Measurements from ENCODE around the gene NXN. TPM values are rescaled to one million over a fixed set of nuclear protein-coding genes. Genes with fewer than 3 reads are reported as not detected.
"Not testable (repeated sequence)": the region's sequence is repeated elsewhere in the genome, so short reads cannot be mapped to it uniquely, and the experiment has no call there.

Gene NXN
- total RNA-seq, 8 experiments from 2014 or later, result 1.0 to 66.4 (median 22.6) TPM

DNA sequence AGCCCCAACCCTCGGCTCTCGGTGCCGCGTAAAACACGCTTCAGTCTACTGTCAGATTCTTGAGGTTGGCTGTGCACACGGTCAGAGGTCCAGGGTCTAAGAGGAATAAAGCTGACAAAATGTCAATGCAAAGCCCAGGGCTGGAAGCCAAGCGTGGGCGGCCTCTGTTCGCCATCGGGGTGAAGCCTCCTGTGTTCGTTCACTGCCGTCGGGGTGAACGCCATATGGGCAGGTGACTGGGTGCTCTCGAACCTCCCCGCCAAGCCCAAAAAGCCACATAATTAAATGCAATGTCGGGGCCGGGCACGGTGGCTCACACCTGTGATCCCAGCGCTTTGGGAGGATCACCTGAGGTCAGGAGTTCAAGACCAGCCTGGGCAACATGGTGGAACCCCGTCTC is 152.8 kb downstream of the NXN start:
- in situ Hi-C loops (cut with MboI; ENCODE audit: low pct_unique_long_range_greater_than_20kb in 2 of 9, low sequenced_read_pairs in 9 of 9, unreplicated experiment in 9 of 9), result no loop called here
- ATAC-seq (replicated peaks in 6 of 8), result no peak
- 33 to 100% (median 94%) methylated on average over 1 to 15 of the region's 21 CpGs; no CpG with 5 or more reads in 5 of the 10 experiments for WGBS, 10 experiments

DNA sequence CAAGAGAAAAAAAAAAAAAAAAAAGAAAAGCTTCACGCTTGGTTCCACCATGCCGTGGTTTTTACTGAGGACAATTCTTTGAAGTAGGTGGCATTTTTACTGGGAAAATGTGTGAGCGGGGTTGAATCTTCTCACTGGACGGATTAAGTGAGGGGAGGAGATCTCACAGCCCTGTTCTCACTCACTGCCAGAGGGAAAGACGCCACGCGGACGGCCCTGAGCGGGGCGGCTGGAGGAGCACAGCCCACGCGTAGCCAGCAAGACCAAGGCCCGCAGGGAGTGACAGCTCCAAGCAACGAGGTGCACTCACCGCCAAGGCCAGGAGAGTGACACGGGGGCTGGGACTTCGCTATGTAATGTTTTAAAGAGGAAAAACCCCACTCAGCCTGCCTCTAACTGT is 154.4 kb downstream of the NXN start:
- Histone ChIP-seq H3K4me3 (no peak overlapping the region), H3K27ac (no peak overlapping the region), H3K4me1 (replicated peaks in 1 of 2) (no peaks in the 10 kb centered on the region)
- no peak for ATAC-seq (replicated peaks in 6 of 8)
- 72 to 100% (median 94%) methylated on average over 1 to 6 of the region's 17 CpGs; no CpG with 5 or more reads in 4 of the 10 experiments for WGBS, 10 experiments
- in situ Hi-C loops (cut with MboI; ENCODE audit: low pct_unique_long_range_greater_than_20kb in 2 of 9, low sequenced_read_pairs in 9 of 9, unreplicated experiment in 9 of 9), result no loop called here

More for the DNA sequence above, 152.8 kb downstream of the NXN start:
- Histone ChIP-seq H3K27ac (no peak overlapping the region), H3K4me3 (no peak overlapping the region), H3K4me1 (replicated peaks in 1 of 2) (no peaks in the 10 kb centered on the region)

DNA sequence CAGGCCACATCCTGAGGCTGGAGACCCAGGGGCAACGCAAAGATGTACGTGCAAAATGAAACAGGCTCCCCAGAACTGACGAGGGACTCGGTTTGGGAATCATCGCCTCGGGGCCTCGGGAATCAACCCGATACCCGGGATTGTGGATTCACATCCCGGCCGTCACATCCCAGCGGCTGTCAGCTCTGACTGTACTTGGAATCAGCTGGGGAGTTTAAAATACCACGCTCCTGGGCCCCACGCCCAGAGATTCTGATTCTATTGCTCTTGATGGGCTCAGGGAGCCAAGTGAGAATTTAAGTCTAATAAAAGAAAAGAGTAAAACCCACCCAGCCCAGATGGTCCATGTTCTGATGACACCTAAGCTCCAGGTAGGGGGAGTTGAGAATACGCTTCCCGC is 155.2 kb downstream of the NXN start:
- WGBS, 10 experiments, result 70 to 100% (median 96%) methylated on average over 3 to 7 of the region's 16 CpGs; no CpG with 5 or more reads in 4 of the 10 experiments
- in situ Hi-C loops (cut with MboI; ENCODE audit: low pct_unique_long_range_greater_than_20kb in 2 of 9, low sequenced_read_pairs in 9 of 9, unreplicated experiment in 9 of 9), result no loop called here
- H3K27ac ChIP-seq, result no peak overlapping the region
- ATAC-seq (replicated peaks in 6 of 8), result no peak
- no peak overlapping the region for H3K4me3 ChIP-seq
- no peaks in the 10 kb centered on the region for H3K4me1 ChIP-seq (replicated peaks in 1 of 2)

DNA sequence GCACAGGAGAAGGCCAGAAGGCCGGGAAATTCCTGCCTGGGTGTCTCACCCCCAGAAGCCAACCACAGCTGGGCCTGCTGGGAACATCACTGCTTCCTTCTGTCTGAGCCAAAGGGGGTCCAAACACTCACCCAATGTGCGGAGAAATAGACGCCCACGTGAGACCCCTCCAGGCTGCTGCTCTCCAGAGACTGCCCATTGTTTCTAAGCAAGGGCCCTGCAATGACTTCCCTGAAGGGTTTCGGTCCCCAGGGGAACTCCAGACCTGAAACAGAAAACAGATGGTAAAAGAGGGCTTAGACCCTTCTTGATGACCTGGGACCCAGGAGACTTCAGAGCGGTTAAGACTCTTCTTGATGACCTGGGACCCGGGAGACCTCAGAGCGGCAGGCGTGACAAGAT is 156.1 kb downstream of the NXN start:
- Histone ChIP-seq H3K4me1 (replicated peaks in 1 of 2) (no peaks in the 10 kb centered on the region), H3K27ac (no peak overlapping the region), H3K4me3 (no peak overlapping the region)
- in situ Hi-C loops (cut with MboI; ENCODE audit: low pct_unique_long_range_greater_than_20kb in 2 of 9, low sequenced_read_pairs in 9 of 9, unreplicated experiment in 9 of 9), result no loop called here
- WGBS, 10 experiments, result 78 to 100% (median 97%) methylated on average over 1 to 6 of the region's 9 CpGs; no CpG with 5 or more reads in 3 of the 10 experiments
- no peak for ATAC-seq (replicated peaks in 6 of 8)

DNA sequence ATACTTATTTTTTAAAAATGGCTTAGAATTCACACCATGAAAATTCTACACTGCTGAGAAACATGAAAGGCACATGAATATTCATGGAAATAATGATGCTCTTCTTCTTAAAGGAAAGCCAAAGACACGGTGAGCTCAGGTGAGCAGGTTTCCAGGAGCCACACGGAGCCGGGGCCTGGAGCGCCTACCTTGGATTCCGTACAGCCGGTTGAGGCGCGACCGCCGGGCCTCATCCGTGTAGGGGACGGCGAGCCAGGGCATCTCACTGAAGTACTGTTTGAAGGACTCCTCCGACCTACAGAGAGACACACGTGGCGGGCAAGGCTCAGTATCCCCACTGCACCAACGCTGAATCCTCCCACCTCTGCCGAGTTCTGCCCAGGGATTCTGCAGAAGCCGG is 160.3 kb downstream of the NXN start:
- no peak for ATAC-seq (replicated peaks in 6 of 8)
- Histone ChIP-seq H3K4me3 (no peak overlapping the region), H3K4me1 (replicated peaks in 1 of 2) (no peaks in the 10 kb centered on the region), H3K27ac (no peak overlapping the region)
- in situ Hi-C loops (cut with MboI; ENCODE audit: low pct_unique_long_range_greater_than_20kb in 2 of 9, low sequenced_read_pairs in 9 of 9, unreplicated experiment in 9 of 9), result no loop called here
- 75 to 100% (median 91%) methylated on average over 1 to 14 of the region's 19 CpGs; no CpG with 5 or more reads in 3 of the 10 experiments for WGBS, 10 experiments

DNA sequence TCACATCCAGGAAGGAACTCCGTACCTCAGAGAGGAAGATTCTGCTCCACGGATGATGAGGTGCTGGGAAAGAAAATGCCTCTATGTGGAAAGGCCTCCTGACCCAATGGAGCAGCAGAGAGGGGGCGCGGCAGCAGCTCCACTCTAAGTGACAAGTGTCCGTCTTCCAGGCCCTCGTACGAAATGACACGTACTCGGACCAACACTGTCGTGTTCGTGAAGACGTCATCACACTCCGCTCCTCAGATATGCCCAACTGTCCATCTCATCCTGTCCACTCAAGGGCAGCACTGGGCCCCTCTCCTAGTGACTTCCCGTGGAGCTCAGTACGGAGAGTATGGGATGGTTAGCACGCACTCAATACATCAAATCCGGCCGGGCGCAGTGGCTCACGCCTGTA is 165.2 kb downstream of the NXN start:
- Histone ChIP-seq H3K4me3 (no peak overlapping the region), H3K4me1 (replicated peaks in 1 of 2) (no peaks in the 10 kb centered on the region), H3K27ac (no peak overlapping the region)
- in situ Hi-C loops (cut with MboI; ENCODE audit: low pct_unique_long_range_greater_than_20kb in 2 of 9, low sequenced_read_pairs in 9 of 9, unreplicated experiment in 9 of 9), result no loop called here
- WGBS, 10 experiments, result 93 to 100% (median 100%) methylated on average over 1 to 16 of the region's 20 CpGs; no CpG with 5 or more reads in 3 of the 10 experiments
- ATAC-seq (replicated peaks in 6 of 8), result no peak

DNA sequence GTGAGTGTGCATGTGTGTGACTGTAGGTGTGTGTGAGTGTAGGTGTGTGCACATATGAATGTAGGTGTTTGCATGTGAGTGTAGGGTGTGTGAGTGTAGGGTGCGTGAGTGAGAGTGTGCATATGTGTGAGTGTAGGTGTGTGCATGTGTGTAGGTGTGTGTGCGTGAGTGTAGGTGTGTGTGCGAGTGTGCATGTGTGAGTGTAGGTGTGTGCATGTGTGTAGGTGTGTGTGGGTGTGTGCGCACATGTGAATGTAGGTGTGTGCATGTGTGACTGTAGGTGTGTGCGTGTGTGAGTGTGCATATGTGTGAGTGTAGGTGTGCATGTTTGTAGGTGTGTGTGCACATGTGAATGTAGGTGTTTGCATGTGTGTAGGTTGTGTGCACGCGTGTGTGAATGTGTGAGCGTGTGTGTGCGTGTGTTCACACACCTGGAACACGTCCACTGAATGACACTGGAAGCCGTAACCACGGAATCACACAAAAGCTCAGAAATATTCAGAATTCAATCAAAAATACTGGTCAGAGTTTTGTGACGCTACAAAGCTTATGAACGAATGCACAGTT is 166.9 kb downstream of the NXN start:
- WGBS, 10 experiments, result 20 to 100% (median 91%) methylated on average over 1 to 11 of the region's 14 CpGs; no CpG with 5 or more reads in 2 of the 10 experiments
- Histone ChIP-seq H3K4me1 (replicated peaks in 1 of 2) (no peaks in the 10 kb centered on the region), H3K27ac (no peak overlapping the region), H3K4me3 (no peak overlapping the region)
- no peak for ATAC-seq (replicated peaks in 6 of 8)
- in situ Hi-C loops (cut with MboI; ENCODE audit: low pct_unique_long_range_greater_than_20kb in 2 of 9, low sequenced_read_pairs in 9 of 9, unreplicated experiment in 9 of 9), result no loop called here

DNA sequence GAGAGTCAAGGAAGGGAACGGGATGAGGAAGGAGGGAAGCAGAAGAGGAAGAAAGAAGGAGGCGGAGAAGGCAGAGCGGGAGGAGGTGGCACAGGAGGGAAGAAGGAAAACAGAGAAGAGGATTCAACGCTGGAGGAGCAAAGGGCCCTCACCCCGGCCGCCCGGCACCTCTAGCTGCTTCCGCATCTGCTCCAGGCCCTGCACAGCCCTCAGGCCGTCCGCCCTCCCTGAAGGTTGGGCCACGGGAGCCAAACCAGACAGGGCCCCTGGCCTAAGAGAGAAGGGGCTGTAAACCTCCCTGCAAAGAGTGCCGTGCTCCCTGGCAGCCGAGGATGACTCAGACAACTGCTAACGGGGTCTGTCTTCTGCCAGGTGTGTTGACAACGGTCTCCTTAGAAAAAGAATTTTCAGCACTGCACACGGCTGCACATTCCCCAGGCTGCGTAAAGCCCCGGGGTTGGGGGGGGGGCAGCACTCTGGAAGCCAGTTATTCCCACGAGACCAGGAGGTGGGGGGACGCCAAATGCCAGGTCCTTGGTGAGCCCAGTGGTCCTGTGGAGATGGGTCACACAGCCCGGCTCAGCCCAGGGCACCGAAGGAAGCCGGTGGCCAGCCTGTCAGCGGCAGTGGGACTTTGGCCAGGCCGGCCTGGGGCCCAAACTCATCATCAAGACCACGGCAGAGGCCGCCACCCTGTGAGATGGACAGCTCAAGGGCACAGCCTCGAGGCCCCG is 168.4 kb downstream of the NXN start:
- Histone ChIP-seq H3K4me1 (replicated peaks in 1 of 2) (peaks cover 7 to 8% of the 10 kb centered on the region in 2 donors), H3K4me3 (no peak overlapping the region), H3K27ac (no peak overlapping the region)
- in situ Hi-C loops (cut with MboI; ENCODE audit: low pct_unique_long_range_greater_than_20kb in 2 of 9, low sequenced_read_pairs in 9 of 9, unreplicated experiment in 9 of 9), result no loop called here
- ATAC-seq (replicated peaks in 6 of 8), result peak in 4 of 8 experiments; percentile 15 to 31 (median 25)
- WGBS, 10 experiments, result 66 to 100% (median 78%) methylated on average over 1 to 14 of the region's 29 CpGs; no CpG with 5 or more reads in 3 of the 10 experiments

DNA sequence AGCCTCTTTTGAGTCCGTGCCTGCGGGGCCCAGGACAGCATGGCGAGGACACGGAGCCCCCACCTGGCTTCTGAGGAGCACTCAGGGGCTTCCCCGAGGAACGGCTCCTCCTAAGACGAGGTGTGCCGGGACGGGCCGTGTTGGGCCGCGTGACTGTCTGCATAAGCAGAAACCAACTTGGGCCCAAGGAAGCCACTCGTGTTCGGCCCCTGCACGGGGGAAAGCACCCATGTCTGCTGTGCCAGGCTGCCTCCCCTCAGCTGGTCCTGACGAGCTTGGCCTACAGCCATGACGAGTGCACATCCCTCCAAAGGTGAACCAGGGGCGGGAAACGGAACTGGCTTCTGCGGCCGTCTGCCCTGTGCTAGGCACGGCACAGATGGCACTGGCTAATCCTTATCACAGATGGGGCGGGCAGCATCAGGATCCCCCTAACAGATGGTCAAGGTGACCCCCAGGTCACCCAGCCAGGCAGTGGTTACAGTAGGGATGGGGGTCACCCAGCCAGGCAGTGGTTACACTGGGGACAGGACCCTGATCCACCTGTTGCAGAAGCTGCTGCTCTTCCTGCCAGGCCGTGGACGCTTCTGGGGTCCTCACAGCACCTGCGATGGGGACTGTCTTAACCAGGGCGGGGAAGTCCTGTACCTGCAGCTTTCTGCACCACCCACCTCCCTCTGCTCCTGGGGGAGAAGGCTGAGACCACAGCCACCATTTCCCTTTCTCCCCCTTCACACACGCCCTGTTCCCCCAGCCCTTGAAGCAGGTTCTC is 171.9 kb downstream of the NXN start:
- Histone ChIP-seq H3K4me3 (no peak overlapping the region), H3K4me1 (replicated peaks in 1 of 2) (peaks cover 29 to 40% of the 10 kb centered on the region in 2 donors), H3K27ac (no peak overlapping the region)
- 84 to 100% (median 90%) methylated on average over 1 to 7 of the region's 28 CpGs; no CpG with 5 or more reads in 5 of the 10 experiments for whole genome bisulfite sequencing, 10 experiments
- in situ Hi-C loops (cut with MboI; ENCODE audit: low pct_unique_long_range_greater_than_20kb in 2 of 9, low sequenced_read_pairs in 9 of 9, unreplicated experiment in 9 of 9), result loop anchor here in 1 of 9 experiments (10.0 kb wide), 1 partner anchor 157 kb away; no protein-coding TSS in a partner anchor
- ATAC-seq (replicated peaks in 6 of 8), result no peak

DNA sequence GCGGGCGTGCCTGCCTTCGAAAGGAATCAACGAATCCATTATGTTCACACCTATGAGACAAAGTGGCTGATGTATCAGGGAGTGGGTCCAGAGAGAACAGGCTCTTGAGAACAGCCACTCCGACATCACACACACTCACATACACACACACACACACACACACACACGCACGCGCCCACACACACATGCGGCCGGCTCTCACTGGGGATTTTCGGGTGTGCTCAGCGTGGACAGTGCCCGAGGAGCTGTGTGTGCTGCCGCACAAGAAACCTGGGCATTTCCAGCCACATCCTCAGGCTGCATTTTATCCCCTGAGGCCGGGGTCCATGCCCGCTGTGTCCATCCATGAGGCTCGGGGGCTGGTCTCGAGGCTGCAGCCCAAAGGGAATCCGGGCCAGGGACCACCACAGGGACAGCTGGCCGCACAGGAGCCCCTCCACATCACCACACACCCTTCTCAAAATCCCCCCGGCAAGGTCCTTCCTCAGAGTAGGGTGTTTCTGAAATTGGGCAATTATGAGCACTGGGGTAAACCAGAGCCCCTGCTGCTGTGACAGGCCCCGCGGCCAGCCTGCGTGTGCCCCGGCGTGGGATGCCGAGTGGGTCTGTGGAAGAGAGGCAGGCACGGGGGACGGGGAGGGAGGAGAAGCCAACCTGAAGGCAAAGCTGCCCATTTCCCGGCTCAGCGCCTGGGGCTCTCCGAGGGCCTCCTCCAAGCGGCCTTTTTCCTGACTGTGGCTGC is 172.6 kb downstream of the NXN start:
- 80 to 100% (median 87%) methylated on average over 2 of the region's 33 CpGs; no CpG with 5 or more reads in 6 of the 10 experiments for WGBS, 10 experiments
- peak overlapping the region; percentile 67 to 77 for H3K27ac ChIP-seq
- H3K4me1 ChIP-seq (replicated peaks in 1 of 2), result peaks cover 29 to 40% of the 10 kb centered on the region in 2 donors
- no peak overlapping the region for H3K4me3 ChIP-seq
- in situ Hi-C loops (cut with MboI; ENCODE audit: low pct_unique_long_range_greater_than_20kb in 2 of 9, low sequenced_read_pairs in 9 of 9, unreplicated experiment in 9 of 9), result loop anchor here in 1 of 9 experiments (10.0 kb wide), 1 partner anchor 158 kb away; no protein-coding TSS in a partner anchor
- ATAC-seq (replicated peaks in 6 of 8), result peak in 4 of 8 experiments; percentile 5 to 18 (median 15)

DNA sequence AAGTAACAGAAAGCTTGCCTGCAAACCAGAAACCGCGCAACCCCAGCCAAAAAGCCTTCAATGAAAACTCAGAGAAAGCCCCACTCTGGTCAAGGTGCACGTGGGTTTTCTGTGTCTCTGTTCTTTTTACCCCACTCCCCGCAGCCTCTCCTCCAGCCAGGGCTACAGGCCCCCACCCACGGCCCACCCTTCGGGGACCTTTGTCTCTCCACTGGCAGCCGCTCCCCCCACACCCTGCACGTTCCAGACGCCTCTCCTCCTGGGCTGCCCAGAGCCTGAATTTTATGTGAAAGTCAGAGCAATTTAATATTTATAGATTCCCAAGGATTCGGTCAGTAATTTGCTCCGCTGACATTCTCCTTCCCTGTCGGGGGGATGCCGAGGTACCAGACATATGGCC is 173.2 kb downstream of the NXN start:
- Histone ChIP-seq H3K4me3 (no peak overlapping the region), H3K4me1 (replicated peaks in 1 of 2) (peaks cover 29 to 40% of the 10 kb centered on the region in 2 donors), H3K27ac (peak overlapping the region; percentile 67 to 77)
- in situ Hi-C loops (cut with MboI; ENCODE audit: low pct_unique_long_range_greater_than_20kb in 2 of 9, low sequenced_read_pairs in 9 of 9, unreplicated experiment in 9 of 9), result loop anchor here in 1 of 9 experiments (10.0 kb wide), 1 partner anchor 158 kb away; no protein-coding TSS in a partner anchor
- no CpG with 5 or more reads among the region's 13 CpGs for WGBS, 10 experiments
- peak in 1 of 8 experiments; percentile 14 for ATAC-seq (replicated peaks in 6 of 8)

DNA sequence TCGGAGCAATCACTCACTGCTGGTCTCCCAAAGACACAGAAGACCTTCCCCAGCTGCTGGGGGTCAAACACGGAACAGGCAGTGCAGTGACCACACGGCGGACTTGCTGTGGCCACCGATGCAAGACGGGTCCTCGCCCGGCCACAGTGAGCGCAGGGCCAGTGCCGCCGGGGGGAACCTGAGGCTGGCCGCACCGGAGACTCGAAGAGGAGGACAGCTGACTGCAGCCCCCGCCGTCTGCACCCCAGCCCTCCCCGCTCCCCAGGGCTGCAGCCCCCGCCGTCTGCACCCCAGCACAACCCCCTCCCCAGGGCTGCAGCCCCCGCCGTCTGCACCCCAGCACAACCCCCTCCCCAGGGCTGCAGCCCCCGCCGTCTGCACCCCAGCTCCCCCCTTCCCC is 173.7 kb downstream of the NXN start:
- H3K4me1 ChIP-seq (replicated peaks in 1 of 2), result peaks cover 29 to 40% of the 10 kb centered on the region in 2 donors
- in situ Hi-C loops (cut with MboI; ENCODE audit: low pct_unique_long_range_greater_than_20kb in 2 of 9, low sequenced_read_pairs in 9 of 9, unreplicated experiment in 9 of 9), result loop anchor here in 1 of 9 experiments (10.0 kb wide), 1 partner anchor 159 kb away; no protein-coding TSS in a partner anchor
- not testable (repeated sequence) for ATAC-seq (replicated peaks in 6 of 8); H3K27ac ChIP-seq; H3K4me3 ChIP-seq
- WGBS, 10 experiments, result no CpG with 5 or more reads among the region's 23 CpGs
